Heart left ventricle (tissue), 16 donors: ENCODE data around the gene SMG7. TPM values are rescaled to one million over a fixed set of nuclear protein-coding genes. Genes with fewer than 3 reads are reported as not detected.
A peak's percentile ranks its signal among the peaks of the same experiment; 100 is the strongest.

Experiments used
- ATAC-seq, 4 donors: fragments of 200-7000 bp; cut with Tn5 transposase; one replicate each; pipeline ENCODE4 v1.9.1; 2020 to 2022; ENCODE audit warnings: moderate library complexity in 4 of 4, mild to moderate bottlenecking in 3 of 4, moderate number of reproducible peaks in 1 of 4
- DNase-seq, 5 donors: peaks; one replicate each; pipeline ENCODE4 v3.0.0-alpha.2; 2020
- H3K27ac ChIP-seq, 12 donors: fragments of 200-600 bp; sonication (generic) in 4 of 12; one replicate each; pipeline versions ENCODE4 v1.5.0 to v1.8.0; 2016 to 2022; ENCODE audit warnings: mild to moderate bottlenecking in 2 of 12
- H3K27me3 ChIP-seq, 9 donors: fragments of 200-600 bp; sonication (generic) in 2 of 9; one replicate each; pipeline versions ENCODE4 v1.5.1 to v1.8.0; 2016 to 2022; ENCODE audit warnings: mild to moderate bottlenecking in 3 of 9
- H3K36me3 ChIP-seq, 9 donors: fragments of 200-600 bp; sonication (generic) in 2 of 9; one replicate each; pipeline versions ENCODE4 v1.5.0 to v1.8.0; 2018 to 2022; ENCODE audit warnings: mild to moderate bottlenecking in 2 of 9
- H3K4me1 ChIP-seq, 12 donors: fragments of 200-600 bp; sonication (generic) in 4 of 12; one replicate each; pipeline versions ENCODE4 v1.5.0 to v1.8.0; 2016 to 2022; ENCODE audit warnings: mild to moderate bottlenecking in 3 of 12
- H3K4me3 ChIP-seq, 12 donors: fragments of 200-600 bp; sonication (generic) in 4 of 12; one replicate each; pipeline versions ENCODE4 v1.5.0 to v1.8.0; 2017 to 2022; ENCODE audit warnings: mild to moderate bottlenecking in 9 of 12, moderate library complexity in 4 of 12
- H3K9me3 ChIP-seq, 12 donors: fragments of 200-600 bp; sonication (generic) in 4 of 12; one replicate each; pipeline versions ENCODE4 v1.5.0 to v1.8.0; 2016 to 2022; ENCODE audit warnings: mild to moderate bottlenecking in 1 of 12
- CTCF ChIP-seq, 12 donors: fragments of 200-600 bp; sonication (generic) in 4 of 12; IDR thresholded peaks; one replicate each; pipeline versions ENCODE4 v1.5.0 to v1.8.0; 2018 to 2022; ENCODE audit warnings: antibody characterized with exemption in 12 of 12, mild to moderate bottlenecking in 5 of 12
- POLR2A ChIP-seq, 2 donors: fragments of 450-650 bp; IDR thresholded peaks; one replicate each; pipeline ENCODE4 v1.6.1; 2017; ENCODE audit warnings: antibody characterized with exemption in 2 of 2, mild to moderate bottlenecking in 2 of 2, moderate library complexity in 2 of 2
- WGBS, 4 donors: extraction: QIAGEN DNeasy Blood & Tissue Kit in 2 of 4; methylation state at CpG; one replicate each; pipeline versions ENCODE4 v1.1.5 to v1.1.7; 2013 to 2018; 5-methylcytosine and 5-hydroxymethylcytosine counted together
- intact Hi-C, 10 donors: fragments of 100-400 bp; cut with DNase I; formaldehyde crosslinking; loops; one replicate each; pipeline versions ENCODE4 v1.11.1 to v1.14.2; 2022
- polyA plus RNA-seq, 2 donors: library from polyadenylated mRNA; stranded (reverse); fragments of 200-250 nt; gene quantifications; one replicate each; pipeline ENCODE4 v1.2.3, GENCODE V29; 2013
- total RNA-seq, 9 donors: library from RNA; depleted of rRNA in 2 of 9; stranded (reverse); fragments of >200 nt in 2 of 9; fragmentation: NEBNext Ultra II Directional in 3 of 9; extraction: Animal tissue kit (Norgen Biotek cat#: 25700) in 3 of 9; gene quantifications; one replicate each; pipeline versions ENCODE4 v1.1.0 to v1.2.4, GENCODE V29; 2016 to 2023
- donor health status: ischemic (EF 13 %, LVEDD 7.1; RV severe dilation, severe dysfunction).
- donor health status: healthy with polysubstance abuse.
- donor health status: DM: no; HTN: yes; CAD: no.
- donor health status: DM: no; HTN: no; CAD: no.
- donor health status: ischemic (EF 25% LVEDD 6.9; RV normal size, moderate dysfunction).
- donor health status: ischemic (EF 25% LVEDD 5.7; RV mildly dilated, moderate dysfunction).
- donor health status: healthy.
- donor health status: DM: yes; HTN: yes; CAD: no.
- donor health status: ischemic (EF 35%, LVEDD 5.7; RV mildly dilated, moderate dysfunction).
- donor health status: nonischemic (EF 11% LVEDD 7.7; RV severe dilation, severe dysfunction).
- donor health status: DM: yes; HTN: yes; CAD: no.
- donor health status: PGD.
- donor health status: ischemic (EF 29% LVEDD 5.4; RV normal size, mild dysfunction).
- donor health status: nonischemic (EF 23%, LVEDD 6.1; RV moderate dilation, normal function).

The SMG7 gene
- total and polyA plus RNA-seq, 11 donors: 15.3 to 55.0 (median 38.3) TPM

- 87 to 91% (median 89%) methylated on average over 4 of the region's 4 CpGs for WGBS, 4 donors
- Histone ChIP-seq H3K27me3 (no peaks in the 10 kb centered on the region), H3K36me3 (no peaks in the 10 kb centered on the region), H3K27ac (no peak overlapping the region), H3K9me3 (peaks cover 0 to 4% (median 0%) of the 10 kb centered on the region in 12 donors), H3K4me3 (no peak overlapping the region), H3K4me1 (peaks cover 0 to 5% (median 0%) of the 10 kb centered on the region in 12 donors)
- TF ChIP-seq CTCF (IDR thresholded peaks at IDR 0.05) (no peak), POLR2A (IDR thresholded peaks at IDR 0.05) (no peak)
- intact Hi-C loops: no loop called here
- no peak for DNase-seq
- no peak for ATAC-seq
These were observed 40.3 kb upstream of the SMG7 start for GRCh38 chr1:183431840-183432547.

- no peak overlapping the region for H3K27ac ChIP-seq
- no peaks in the 10 kb centered on the region for H3K36me3 ChIP-seq
- TF ChIP-seq POLR2A (IDR thresholded peaks at IDR 0.05) (no peak), CTCF (IDR thresholded peaks at IDR 0.05) (no peak)
- no peaks in the 10 kb centered on the region for H3K27me3 ChIP-seq
- DNase-seq (no peak), ATAC-seq (no peak)
- intact Hi-C loops: no loop called here
- H3K9me3 ChIP-seq: peaks cover 0 to 4% (median 0%) of the 10 kb centered on the region in 12 donors
- WGBS, 4 donors: 70 to 81% (median 76%) methylated on average over 2 of the region's 2 CpGs
- H3K4me1 ChIP-seq: peaks cover 0 to 5% (median 0%) of the 10 kb centered on the region in 12 donors
- no peak overlapping the region for H3K4me3 ChIP-seq
These were observed 39.8 kb upstream of the SMG7 start for GRCh38 chr1:183432548-183432875.

- TF ChIP-seq CTCF (IDR thresholded peaks at IDR 0.05) (no peak), POLR2A (IDR thresholded peaks at IDR 0.05) (no peak)
- ATAC-seq: peak in 3 of 4 donors; percentile 37 to 65 (median 48)
- Histone ChIP-seq H3K36me3 (no peaks in the 10 kb centered on the region), H3K27ac (no peak overlapping the region), H3K4me3 (no peak overlapping the region), H3K4me1 (peaks cover 0 to 5% (median 0%) of the 10 kb centered on the region in 12 donors), H3K9me3 (peaks cover 0 to 4% (median 0%) of the 10 kb centered on the region in 12 donors), H3K27me3 (no peaks in the 10 kb centered on the region)
- 0 to 19% (median 15%) methylated on average over 1 of the region's 1 CpG for WGBS, 4 donors
- DNase-seq: peak in 2 of 5 donors; percentile 18 to 26
- intact Hi-C loops: no loop called here
These were observed 38.6 kb upstream of the SMG7 start for GRCh38 chr1:183433703-183434102.

GRCh38 chr1:183435497-183435896, 36.8 kb upstream of the SMG7 start:
- Histone ChIP-seq H3K27ac (no peak overlapping the region), H3K9me3 (peaks cover 0 to 4% (median 0%) of the 10 kb centered on the region in 12 donors), H3K27me3 (no peaks in the 10 kb centered on the region), H3K36me3 (no peaks in the 10 kb centered on the region), H3K4me3 (no peak overlapping the region), H3K4me1 (peaks cover 0 to 5% (median 0%) of the 10 kb centered on the region in 12 donors)
- DNase-seq (no peak), ATAC-seq (no peak)
- TF ChIP-seq POLR2A (IDR thresholded peaks at IDR 0.05): no peak
- TF ChIP-seq CTCF (IDR thresholded peaks at IDR 0.05): no peak
- intact Hi-C loops: no loop called here
- WGBS, 4 donors: 57 to 73% (median 60%) methylated on average over 2 of the region's 2 CpGs
